Neuron (in vitro differentiated cells): ENCODE data around the gene MALRD1.
"Not testable (repeated sequence)": the region's sequence is repeated elsewhere in the genome, so short reads cannot be mapped to it uniquely, and the experiment has no call there.

Source experiments
- H2AFZ ChIP-seq: one replicate; pipeline ENCODE4 v1.6.1; 2013; ENCODE audit warnings: low read depth, mild to moderate bottlenecking, inconsistent platforms, low read length, moderate library complexity
- H3K27me3 ChIP-seq: one replicate; pipeline ENCODE4 v1.6.1; 2013; ENCODE audit warnings: low read length; ENCODE audit not compliant: insufficient read depth
- H3K36me3 ChIP-seq: one replicate; pipeline ENCODE4 v1.6.1; 2013; ENCODE audit warnings: low read length; ENCODE audit not compliant: insufficient read depth
- H3K4me1 ChIP-seq: one replicate; pipeline ENCODE4 v1.6.1; 2013; ENCODE audit warnings: low read length; ENCODE audit not compliant: insufficient read depth
- H3K4me3 ChIP-seq: 2 replicates; pipeline ENCODE4 v1.5.1; 2013; ENCODE audit warnings: mild to moderate bottlenecking, low read length, moderate library complexity
- H3K9me3 ChIP-seq: one replicate; pipeline ENCODE4 v1.6.1; 2013; ENCODE audit warnings: low read length

The MALRD1 gene

DNA sequence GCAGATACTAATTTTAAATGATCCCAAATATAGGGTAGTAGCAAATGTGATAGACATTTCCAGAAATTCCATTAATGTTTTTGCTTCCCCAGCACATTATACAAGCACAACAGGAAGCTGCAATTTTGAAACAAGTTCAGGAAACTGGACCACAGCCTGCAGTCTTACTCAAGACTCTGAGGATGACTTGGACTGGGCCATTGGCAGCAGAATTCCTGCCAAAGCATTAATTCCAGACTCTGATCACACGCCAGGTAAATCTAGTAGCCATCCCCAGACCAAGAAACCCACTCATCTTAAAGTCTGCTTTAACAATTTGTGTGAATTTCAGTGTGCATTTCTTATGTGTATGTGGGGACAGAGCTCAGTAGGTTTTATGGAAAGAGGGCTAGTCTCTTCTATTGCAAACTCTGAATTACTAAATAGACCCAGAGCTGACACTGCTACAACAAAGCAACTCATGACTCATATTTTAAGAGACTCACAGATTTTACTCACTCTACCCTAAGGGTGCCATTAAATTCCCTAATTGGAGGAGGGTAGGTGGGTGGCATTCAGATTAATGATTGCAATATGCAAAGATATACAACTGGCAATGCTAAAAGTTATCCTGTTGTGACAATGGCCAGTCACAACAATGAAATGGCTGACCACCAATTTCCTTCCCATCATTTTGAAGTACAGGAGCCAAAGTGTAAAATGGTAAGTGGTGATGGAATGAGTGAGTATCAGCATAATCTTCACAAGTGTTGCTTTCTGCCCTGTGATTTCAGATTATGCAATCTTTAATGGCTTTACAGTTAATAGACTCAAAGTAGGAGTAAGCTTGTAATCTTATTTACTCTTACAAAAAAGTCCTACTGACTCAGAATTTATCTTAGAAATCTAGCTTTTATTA is 450.0 kb downstream of the MALRD1 start:
- Histone ChIP-seq H3K36me3 (no peaks in the 10 kb centered on the region), H2AFZ (no peak overlapping the region), H3K4me3 (no peak overlapping the region), H3K27me3 (no peaks in the 10 kb centered on the region), H3K9me3 (no peaks in the 10 kb centered on the region), H3K4me1 (no peaks in the 10 kb centered on the region)

DNA sequence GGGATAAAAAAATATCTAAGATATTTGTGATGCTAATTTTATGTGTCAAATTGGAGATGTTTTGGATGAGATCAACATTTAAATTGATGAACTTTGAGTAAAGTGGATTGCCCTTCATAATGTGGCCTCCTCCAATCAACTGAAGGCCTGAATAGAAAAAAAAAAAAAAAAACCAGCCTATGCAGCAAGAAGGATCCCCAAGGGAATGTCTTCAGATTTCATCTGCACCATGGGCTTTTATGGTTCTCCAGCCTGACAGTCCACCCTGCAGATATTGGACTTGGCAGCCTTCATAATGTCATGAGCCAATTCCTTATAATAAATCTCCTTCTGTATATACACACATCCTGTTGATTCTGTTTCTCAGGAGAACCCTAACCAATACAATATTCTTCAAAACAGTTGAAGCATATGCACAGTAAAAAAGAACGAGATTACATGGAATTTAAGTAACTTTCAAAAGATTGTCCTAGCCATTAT is 450.7 kb downstream of the MALRD1 start:
- H3K9me3 ChIP-seq = no peaks in the 10 kb centered on the region
- no peak overlapping the region for H3K4me3 ChIP-seq
- no peak overlapping the region for H2AFZ ChIP-seq
- no peaks in the 10 kb centered on the region for H3K4me1 ChIP-seq
- no peaks in the 10 kb centered on the region for H3K27me3 ChIP-seq
- no peaks in the 10 kb centered on the region for H3K36me3 ChIP-seq

DNA sequence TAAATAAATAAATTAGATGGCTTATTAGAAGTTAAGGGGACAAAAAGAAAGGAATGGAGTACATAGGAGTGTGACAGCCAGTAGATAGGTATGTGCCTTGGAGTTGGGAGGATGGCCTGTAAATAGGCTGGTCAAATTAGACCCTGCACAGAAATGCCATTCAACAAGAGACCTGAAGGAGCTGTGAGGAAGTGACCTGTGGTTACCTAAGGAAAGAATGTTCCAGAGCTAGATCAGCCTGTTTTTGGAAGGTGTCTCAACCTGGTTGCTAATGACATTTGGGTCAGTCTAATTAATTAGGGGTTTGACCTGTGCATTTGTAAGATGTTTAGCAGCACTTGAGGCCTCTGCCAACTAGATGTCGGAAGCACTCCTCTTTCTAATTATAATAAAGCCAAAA is 452.4 kb downstream of the MALRD1 start:
- no peak overlapping the region for H2AFZ ChIP-seq
- no peak overlapping the region for H3K4me3 ChIP-seq
- no peaks in the 10 kb centered on the region for H3K4me1 ChIP-seq
- H3K9me3 ChIP-seq = no peaks in the 10 kb centered on the region
- H3K27me3 ChIP-seq = no peaks in the 10 kb centered on the region
- no peaks in the 10 kb centered on the region for H3K36me3 ChIP-seq

DNA sequence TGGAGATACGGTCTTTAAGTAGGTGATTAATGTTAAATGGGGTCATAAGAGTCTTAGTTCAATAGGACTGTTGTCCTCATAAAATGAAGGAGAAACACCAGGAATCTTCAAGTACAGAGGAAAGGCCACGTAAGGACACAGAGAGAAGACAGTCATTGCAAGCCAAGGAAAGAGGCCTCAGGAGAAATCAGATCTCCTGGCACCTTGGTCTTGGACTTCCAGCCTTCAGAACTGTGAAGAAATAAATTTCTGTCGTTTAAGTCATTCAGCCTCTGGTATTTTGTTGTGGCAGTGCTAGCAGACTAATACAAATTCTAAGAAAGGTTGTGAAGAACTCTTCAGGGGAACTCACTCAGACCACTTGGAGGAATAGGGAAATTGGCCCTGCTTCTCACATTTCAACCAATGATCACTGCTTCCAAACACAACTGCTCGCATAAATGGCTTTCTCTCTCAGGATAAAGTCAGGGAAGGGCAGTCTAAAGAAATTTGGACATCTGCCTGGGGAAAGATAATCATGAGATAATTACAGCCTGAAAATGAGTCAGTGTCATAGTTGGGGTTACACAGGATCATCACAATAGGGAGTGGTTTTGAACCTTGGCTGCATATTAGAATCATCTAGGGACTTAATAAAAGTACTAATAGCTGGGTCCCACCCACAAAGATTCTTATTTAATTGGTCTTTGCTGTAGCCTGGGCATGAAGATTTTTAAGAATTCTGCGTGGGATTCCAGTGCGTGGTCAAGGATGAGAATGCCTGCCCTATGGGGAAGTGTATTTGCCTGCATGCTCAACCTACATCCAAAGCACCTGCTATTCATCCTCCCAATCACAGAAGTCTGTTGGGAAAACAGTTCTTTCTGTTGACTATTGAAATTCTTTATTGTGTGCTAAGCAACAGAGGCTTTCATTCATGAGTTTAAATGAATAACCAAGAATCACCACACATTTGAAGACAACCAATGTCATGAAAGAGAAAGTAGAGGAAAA is 457.0 kb downstream of the MALRD1 start:
- Histone ChIP-seq H3K4me3 (no peak overlapping the region), H3K4me1 (no peaks in the 10 kb centered on the region), H2AFZ (no peak overlapping the region), H3K9me3 (no peaks in the 10 kb centered on the region), H3K36me3 (no peaks in the 10 kb centered on the region), H3K27me3 (no peaks in the 10 kb centered on the region)

DNA sequence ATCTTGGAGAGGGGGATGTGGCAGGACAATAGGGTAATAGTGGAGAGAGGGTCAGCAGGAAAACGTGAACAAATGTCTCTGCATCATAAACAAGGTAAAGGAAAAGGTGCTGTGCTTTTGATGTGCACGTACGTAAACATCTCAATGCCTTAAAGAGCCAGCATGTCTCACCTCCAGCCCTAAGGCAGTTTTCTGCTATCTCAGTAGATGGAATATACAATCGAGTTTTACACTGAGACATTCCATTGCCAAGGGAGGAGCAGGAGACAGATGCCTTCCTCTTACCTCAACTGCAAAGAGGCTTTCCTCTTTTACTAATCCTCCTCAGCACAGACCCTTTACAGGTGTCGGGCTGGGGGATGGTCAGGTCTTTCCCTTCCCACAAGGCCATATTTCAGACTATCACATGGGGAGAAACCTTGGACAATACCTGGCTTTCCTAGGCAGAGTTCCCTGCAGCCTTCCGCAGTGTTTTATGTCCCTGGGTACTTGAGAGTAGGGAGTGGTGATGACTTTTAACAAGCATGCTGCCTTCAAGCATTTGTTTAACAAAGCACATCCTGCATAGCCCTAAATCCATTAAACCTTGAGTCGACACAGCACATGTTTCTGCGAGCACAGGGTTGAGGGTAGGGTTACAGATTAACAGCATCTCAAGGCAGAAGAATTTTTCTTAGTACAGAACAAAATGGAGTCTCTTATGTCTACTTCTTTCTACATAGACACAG is 461.6 kb downstream of the MALRD1 start:
- H3K36me3 ChIP-seq, H2AFZ ChIP-seq, H3K9me3 ChIP-seq, H3K4me3 ChIP-seq, H3K4me1 ChIP-seq, H3K27me3 ChIP-seq: not testable (repeated sequence)

DNA sequence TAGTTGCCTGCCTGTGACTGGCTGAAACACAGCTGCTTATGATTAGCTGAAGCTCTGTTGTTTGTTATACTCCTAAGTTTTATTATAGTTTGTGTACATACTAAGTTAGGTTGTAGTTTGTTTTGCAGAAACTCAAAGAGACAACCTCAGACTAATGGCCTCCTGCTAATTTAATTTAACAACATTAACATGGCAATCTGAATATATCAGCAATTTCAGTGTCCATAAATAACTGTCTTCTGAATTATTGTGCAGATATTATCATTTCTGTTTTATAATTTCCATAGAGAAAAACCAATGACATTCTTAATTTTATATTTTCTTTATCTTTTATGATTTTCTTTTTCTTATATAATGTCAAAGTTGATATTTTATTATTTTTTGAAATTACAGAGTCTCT is 469.5 kb downstream of the MALRD1 start:
- H2AFZ ChIP-seq = no peak overlapping the region
- no peak overlapping the region for H3K4me3 ChIP-seq
- no peaks in the 10 kb centered on the region for H3K4me1 ChIP-seq
- no peaks in the 10 kb centered on the region for H3K9me3 ChIP-seq
- H3K27me3 ChIP-seq = no peaks in the 10 kb centered on the region
- H3K36me3 ChIP-seq = no peaks in the 10 kb centered on the region

DNA sequence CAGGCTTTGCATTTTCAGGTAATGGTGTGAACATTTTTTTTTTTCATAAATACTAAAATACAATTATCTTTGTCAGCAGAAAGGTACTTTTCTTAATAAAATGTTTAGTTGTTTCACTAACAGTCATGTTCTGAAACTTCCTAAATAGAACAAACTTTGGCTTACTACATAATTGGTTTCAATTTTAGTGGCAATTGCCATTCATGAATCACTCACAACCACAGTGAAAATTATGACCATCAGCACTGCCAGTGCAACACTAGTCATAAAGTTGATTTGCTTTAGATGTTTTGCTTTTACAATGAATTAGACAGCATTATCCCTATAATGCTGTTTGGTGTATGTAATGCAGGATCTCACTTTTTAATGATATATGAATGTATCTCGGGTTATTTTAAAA is 470.0 kb downstream of the MALRD1 start:
- H3K27me3 ChIP-seq = no peaks in the 10 kb centered on the region
- no peak overlapping the region for H2AFZ ChIP-seq
- H3K4me1 ChIP-seq = no peaks in the 10 kb centered on the region
- H3K36me3 ChIP-seq = no peaks in the 10 kb centered on the region
- H3K9me3 ChIP-seq = no peaks in the 10 kb centered on the region
- H3K4me3 ChIP-seq = no peak overlapping the region

DNA sequence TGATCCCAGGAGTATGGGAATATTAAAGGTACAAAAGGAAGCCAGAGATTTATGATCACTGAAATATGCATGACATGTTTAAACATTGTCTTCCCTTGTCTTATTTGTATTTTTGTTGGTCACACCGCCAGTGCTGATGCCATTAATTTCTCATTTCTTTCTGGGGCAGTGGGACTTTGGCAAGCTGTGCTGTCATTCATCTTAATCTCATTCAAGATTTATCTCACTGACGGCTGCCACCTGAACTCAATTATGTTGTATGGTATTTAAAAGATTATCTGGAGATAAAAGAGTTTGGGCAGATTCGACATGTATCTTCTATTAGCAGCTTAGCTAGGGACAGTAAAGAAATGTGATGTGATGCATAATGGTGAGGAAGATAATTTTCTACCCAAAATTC is 482.7 kb downstream of the MALRD1 start:
- Histone ChIP-seq H3K4me3 (no peak overlapping the region), H3K36me3 (no peaks in the 10 kb centered on the region), H2AFZ (no peak overlapping the region), H3K9me3 (no peaks in the 10 kb centered on the region), H3K27me3 (no peaks in the 10 kb centered on the region), H3K4me1 (no peaks in the 10 kb centered on the region)

DNA sequence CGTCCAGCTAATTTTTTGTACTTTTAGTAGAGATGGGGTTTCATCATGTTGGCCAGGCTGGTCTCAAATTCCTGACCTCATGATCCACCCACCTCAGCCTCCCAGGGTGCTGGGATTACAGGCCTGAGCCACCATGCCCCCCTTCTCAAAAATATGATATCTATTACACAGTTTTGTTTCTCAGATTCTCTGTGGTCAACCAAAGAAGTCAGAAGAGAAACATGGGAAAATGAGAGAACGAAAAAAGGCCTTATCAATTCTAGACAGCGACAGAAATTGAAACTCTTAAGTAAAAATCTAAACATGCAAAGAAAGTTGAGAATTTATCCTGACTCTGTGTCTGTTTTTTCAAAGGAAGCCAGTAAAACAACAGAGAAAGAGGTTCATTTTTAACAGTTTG is 483.8 kb downstream of the MALRD1 start:
- Histone ChIP-seq H3K9me3 (no peaks in the 10 kb centered on the region), H2AFZ (no peak overlapping the region), H3K4me3 (no peak overlapping the region), H3K36me3 (no peaks in the 10 kb centered on the region), H3K27me3 (no peaks in the 10 kb centered on the region), H3K4me1 (no peaks in the 10 kb centered on the region)

DNA sequence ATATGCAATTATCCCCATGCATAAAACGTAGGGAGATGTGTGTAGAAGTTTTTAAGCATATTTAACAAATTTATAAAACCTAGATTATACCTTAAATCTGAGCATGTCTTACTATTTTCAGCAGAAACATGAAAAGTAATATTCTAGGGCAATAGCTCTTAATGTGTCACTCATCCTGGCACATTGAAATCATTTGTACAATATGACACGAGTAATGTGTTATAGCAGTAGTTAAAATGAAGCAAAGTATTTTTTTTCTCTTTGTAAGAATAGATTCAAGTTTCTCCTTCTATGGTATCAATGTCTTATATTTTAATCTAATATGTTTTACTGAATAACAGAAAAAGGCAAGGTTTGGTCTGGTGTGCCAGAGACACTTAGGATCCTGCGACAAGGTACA is 492.7 kb downstream of the MALRD1 start:
- no peaks in the 10 kb centered on the region for H3K36me3 ChIP-seq
- H2AFZ ChIP-seq = no peak overlapping the region
- no peaks in the 10 kb centered on the region for H3K27me3 ChIP-seq
- H3K4me1 ChIP-seq = no peaks in the 10 kb centered on the region
- no peak overlapping the region for H3K4me3 ChIP-seq
- H3K9me3 ChIP-seq = no peaks in the 10 kb centered on the region

DNA sequence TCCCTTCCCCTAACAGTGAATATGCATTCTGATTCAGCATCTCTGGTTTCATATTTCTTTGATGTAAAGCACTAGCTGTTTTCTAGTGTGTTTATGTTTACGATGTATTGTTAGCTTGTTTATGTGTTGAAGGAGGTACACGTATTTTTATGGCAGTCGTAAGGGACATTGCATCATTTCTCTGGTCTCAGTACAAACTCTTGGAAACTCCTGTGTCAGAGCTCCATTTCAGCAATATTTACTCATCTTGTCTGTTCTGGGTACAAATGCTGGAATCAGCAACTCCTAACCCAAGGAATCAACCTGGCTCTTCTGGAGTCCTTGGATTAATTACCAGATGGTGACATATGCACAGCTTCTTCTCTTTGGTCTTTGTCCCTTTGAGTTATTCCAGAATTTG is 497.6 kb downstream of the MALRD1 start:
- H3K4me1 ChIP-seq = no peaks in the 10 kb centered on the region
- H3K9me3 ChIP-seq = no peaks in the 10 kb centered on the region
- H2AFZ ChIP-seq = no peak overlapping the region
- H3K36me3 ChIP-seq = no peaks in the 10 kb centered on the region
- no peak overlapping the region for H3K4me3 ChIP-seq
- no peaks in the 10 kb centered on the region for H3K27me3 ChIP-seq

DNA sequence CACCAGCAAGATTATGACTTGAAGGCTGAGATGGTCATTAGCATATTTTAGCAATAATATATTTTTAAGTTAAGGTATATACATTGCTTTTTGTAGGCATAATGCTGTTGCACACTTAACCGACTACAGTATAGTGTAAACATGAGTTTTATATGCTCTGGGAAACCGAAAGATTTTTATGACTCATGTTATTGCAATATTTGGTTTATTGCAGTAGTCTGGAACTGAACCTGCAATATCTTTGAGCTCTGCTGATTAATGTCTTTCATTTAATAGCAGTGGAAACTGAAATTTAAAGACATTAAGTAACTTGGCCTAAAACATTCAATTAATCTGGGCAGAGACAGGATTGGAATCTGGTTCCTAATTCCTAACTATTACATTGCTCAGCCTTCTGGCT is 500.9 kb downstream of the MALRD1 start:
- Histone ChIP-seq H3K9me3 (no peaks in the 10 kb centered on the region), H3K4me1 (no peaks in the 10 kb centered on the region), H3K36me3 (no peaks in the 10 kb centered on the region), H2AFZ (no peak overlapping the region), H3K27me3 (no peaks in the 10 kb centered on the region), H3K4me3 (no peak overlapping the region)

DNA sequence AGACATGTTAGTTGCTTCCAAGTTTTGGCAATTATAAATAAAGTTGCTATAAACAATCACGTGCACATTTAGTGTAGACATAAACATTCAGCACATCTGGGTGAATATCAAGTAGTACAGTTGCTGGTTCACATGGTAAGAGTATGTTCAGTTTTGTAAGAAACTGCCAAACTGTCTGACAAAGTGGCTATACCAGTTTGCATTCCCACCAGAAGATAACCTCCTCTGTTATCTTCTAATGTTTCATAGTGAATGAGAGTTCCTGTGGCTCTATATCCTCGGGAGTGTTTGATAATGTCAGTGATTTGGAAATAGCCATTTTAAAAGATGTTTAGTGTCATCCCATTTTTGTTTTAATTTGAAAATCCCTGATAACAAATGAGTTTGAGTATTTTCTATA is 508.1 kb downstream of the MALRD1 start:
- Histone ChIP-seq H3K9me3 (no peaks in the 10 kb centered on the region), H3K36me3 (no peaks in the 10 kb centered on the region), H3K4me1 (no peaks in the 10 kb centered on the region), H2AFZ (no peak overlapping the region), H3K4me3 (no peak overlapping the region), H3K27me3 (no peaks in the 10 kb centered on the region)
